GM12891 (cell line): ENCODE data around the gene PPP3R1.

Experiments
- PAX5 ChIP-seq: IDR thresholded peaks from 2 replicates; pipeline ENCODE4 v1.6.1; 2011; ENCODE audit warnings: low read length, moderate library complexity, mild to moderate bottlenecking; ENCODE audit not compliant: insufficient read depth, severe bottlenecking
- POLR2A ChIP-seq: IDR thresholded peaks from 2 replicates; pipeline ENCODE4 v1.6.1; 2011; ENCODE audit warnings: low read depth, low read length, control low read depth
- POLR2AphosphoS5 ChIP-seq: IDR thresholded peaks from 2 replicates; pipeline ENCODE4 v1.6.1; 2011; ENCODE audit warnings: low read depth, low read length, control low read depth
- POU2F2 ChIP-seq: IDR thresholded peaks from 2 replicates; pipeline ENCODE4 v1.6.1; 2011; ENCODE audit warnings: low read depth, mild to moderate bottlenecking, control low read depth, low read length, moderate library complexity
- SPI1 ChIP-seq: IDR thresholded peaks from 2 replicates; pipeline ENCODE4 v1.6.1; 2011; ENCODE audit warnings: low read depth, low read length, control low read depth
- TAF1 ChIP-seq: IDR thresholded peaks from 2 replicates; pipeline ENCODE4 v1.6.1; 2011; ENCODE audit warnings: low read depth, low read length, control low read depth

- TF ChIP-seq POLR2AphosphoS5 (no peak), POLR2A (no peak), TAF1 (no peak), PAX5 (no peak), SPI1 (no peak), POU2F2 (no peak)
Observed at GRCh38 chr2:68155618-68156017, 96.7 kb downstream of the PPP3R1 start.
